ENCODE measurements around the gene SLC26A1.

The SLC26A1 gene

GRCh38 chr4:1012034-1012739 lies 19.0 kb upstream of the SLC26A1 start:
- no peak for DNase-seq

GRCh38 chr4:1011666-1012033 lies 18.4 kb upstream of the SLC26A1 start:
- DNase-seq, result no peak

DNA sequence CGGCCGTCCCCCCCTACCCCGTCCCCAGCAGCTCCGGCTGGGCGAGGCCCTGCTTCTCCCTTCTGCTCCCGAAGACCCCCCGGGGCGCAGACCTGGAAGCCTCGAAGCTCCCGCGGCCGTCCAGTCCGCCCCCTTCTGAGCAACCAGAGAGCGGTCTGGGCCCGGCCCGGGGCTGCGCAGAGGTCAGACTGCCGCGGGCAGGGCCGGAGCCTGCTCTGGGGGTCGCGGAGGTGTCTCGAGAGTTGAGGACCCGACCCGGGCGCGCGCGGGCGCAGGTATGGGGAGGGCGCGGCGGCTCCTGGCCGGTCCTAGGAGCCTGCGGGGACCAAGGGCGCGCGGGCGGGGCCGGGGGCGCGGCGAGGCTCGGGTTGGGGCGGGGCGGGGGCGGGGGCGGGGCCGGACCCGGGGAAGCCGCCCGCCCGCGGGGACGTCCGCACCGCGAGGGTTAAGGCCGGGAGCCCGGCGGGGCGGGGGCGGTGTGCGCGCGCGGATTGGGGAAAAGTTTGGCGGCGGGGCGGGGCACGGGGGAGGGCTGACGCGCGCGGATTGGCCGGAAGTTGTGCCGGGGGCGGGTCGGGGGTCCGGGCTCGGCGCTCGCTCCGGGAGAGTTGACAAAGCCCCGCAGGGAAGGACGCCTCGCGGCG lies 17.9 kb upstream of the SLC26A1 start, which contains the start of gene FGFRL1:
Gene FGFRL1, plus strand, starts transcription at position 605 of the 644 bp plus-strand sequence. CDS start 860 bp downstream, outside the sequence.
- DNase-seq, result no peak

GRCh38 chr4:1010395-1011021 lies 17.3 kb upstream of the SLC26A1 start:
- DNase-seq, result no peak

- no peak for DNase-seq
Observed at GRCh38 chr4:1009542-1010394, 16.6 kb upstream of the SLC26A1 start.

DNA sequence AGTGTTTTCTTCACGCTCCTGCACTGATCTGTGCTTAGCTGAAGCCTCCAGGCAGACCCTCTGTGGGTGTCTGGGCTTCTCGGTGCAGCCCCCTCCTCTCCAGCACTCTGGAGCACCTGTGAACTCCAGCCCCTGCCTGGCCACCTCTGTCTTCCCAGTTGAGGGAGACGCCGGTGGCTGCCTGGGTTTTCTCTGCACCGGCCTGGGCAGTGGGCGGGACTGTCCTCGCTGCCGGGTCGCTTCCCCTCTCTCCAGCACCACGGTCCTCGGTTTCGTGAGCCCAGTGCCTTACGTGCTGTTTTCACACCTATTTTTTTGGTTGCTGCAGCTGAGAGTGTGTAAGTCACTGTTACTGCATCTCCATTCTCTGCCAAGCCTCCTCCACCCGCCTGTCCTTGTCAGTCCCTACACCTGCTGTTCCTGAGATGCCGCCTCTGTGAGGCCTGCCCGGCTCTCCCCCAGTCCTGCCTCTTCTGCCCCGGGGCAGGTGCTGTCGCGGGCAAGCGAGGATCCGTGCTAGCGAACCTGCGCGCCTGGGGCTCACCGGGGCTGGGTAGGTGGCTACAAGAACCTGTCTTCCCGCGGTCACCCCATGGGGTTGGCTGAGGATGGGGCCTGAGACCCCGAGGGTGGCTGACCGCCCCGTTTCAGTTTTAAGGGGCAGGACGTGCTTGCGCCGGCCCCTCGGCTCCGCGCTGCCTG lies 15.8 kb upstream of the SLC26A1 start:
- DNase-seq, result no peak

GRCh38 chr4:1006856-1007255 lies 13.7 kb upstream of the SLC26A1 start:
- no peak for DNase-seq

- DNase-seq, result no peak
Observed at GRCh38 chr4:1004557-1005485, 11.6 kb upstream of the SLC26A1 start.

GRCh38 chr4:1004071-1004418 lies 10.8 kb upstream of the SLC26A1 start:
- no peak for DNase-seq

- DNase-seq, result no peak
Observed at GRCh38 chr4:1003271-1004070, 10.3 kb upstream of the SLC26A1 start.

DNA sequence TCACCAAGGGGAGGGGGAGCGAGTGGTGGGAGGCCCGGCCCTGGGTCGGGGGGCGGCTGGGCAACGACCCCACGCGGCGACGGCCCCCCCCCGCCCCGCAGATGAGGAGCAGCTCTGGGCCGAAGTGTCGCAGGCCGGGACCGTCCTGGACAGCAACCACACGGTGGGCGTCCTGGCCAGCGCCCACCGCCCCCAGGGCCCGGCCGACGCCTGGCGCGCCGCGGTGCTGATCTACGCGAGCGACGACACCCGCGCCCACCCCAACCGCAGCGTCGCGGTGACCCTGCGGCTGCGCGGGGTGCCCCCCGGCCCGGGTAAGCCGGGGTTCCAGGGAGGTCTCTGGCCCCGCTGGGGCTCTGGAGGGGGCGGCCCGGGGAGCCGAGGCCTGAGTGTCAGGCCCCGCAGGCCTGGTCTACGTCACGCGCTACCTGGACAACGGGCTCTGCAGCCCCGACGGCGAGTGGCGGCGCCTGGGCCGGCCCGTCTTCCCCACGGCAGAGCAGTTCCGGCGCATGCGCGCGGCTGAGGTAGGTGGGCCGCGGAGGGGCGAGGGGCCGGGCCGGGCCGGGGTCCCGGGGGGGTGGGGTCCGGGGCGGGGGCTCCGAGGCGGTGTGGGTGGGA lies 9.5 kb upstream of the SLC26A1 start:
- no peak for DNase-seq

DNA sequence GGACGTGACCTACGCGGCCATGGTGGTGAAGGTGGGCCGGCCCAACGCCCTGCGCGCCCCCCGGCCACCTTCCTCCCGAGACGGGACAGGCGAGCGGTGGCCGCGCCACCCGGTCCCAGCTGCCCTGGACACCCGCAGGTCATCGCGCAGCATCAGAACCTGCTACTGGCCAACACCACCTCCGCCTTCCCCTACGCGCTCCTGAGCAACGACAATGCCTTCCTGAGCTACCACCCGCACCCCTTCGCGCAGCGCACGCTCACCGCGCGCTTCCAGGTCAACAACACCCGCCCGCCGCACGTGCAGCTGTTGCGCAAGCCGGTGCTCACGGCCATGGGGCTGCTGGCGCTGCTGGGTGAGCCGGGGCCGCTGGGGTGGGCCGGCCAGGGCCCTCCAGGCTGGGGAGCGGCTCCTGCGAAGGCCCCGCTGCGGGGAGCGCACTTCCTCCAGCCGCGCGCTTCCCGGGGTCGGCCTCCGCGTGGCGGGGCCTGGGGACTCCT lies 9.0 kb upstream of the SLC26A1 start:
- DNase-seq, result no peak

- DNase-seq, result no peak
Observed at GRCh38 chr4:1001561-1002130, 8.4 kb upstream of the SLC26A1 start.

GRCh38 chr4:1000686-1001260 lies 7.6 kb upstream of the SLC26A1 start:
- no peak for DNase-seq

GRCh38 chr4:999882-1000425 lies 6.8 kb upstream of the SLC26A1 start:
- no peak for DNase-seq

GRCh38 chr4:999240-999863 lies 6.1 kb upstream of the SLC26A1 start:
- DNase-seq, result peak; percentile 16

DNA sequence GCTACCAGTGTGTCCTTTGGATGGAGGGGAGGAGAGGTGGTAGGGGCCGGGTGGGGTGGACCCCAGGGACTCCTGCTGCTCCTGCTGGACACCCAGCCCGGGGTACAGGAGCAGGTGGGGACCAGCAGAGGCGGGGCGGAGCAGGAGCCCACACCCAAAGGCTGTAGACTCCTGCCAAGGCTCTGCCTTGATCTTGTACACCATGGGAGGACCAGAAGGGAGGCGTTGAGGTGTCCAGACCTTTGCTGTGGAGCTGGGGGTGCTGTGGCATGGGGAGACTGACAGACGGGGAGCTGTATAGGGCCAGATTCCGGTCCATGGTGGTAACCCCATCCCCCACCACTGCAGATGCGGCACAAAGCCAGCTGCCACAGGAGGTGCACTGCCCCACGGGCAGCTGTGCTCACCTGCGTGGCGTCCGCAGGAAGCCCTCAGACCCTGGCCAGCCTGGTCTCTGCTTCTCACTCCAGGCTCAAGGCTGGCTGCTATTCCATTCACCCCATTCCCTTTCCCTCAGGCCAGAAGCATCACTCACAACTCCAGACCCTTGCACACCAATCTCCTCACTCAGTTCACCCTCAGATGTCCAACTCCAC lies 5.0 kb upstream of the SLC26A1 start:
- DNase-seq, result no peak
